HG03066 (cell line): Measurements from ENCODE around the gene KDM5B.
"Not testable (repeated sequence)": the region's sequence is repeated elsewhere in the genome, so short reads cannot be mapped to it uniquely, and the experiment has no call there.

Source experiments
- ATAC-seq: cut with Tn5 transposase; IDR thresholded peaks from one replicate; pipeline ENCODE4 v1.9.1; 2021; ENCODE audit warnings: low read depth; ENCODE audit not compliant: unreplicated experiment

The KDM5B gene

GRCh38 chr1:202807926-202808757, at the start of gene KDM5B:
Gene KDM5B, minus strand, starts transcription at chr1:202808421. Its CDS starts 116 bp downstream, at chr1:202808305.
- ATAC-seq, result no peak

- no peak for ATAC-seq
These were observed 49.0 kb upstream of the KDM5B start for GRCh38 chr1:202857136-202857610.

- ATAC-seq, result no peak
These were observed 47.8 kb upstream of the KDM5B start for GRCh38 chr1:202856014-202856413.

- ATAC-seq, result no peak
These were observed 46.6 kb upstream of the KDM5B start for GRCh38 chr1:202854787-202855186.

GRCh38 chr1:202852163-202852904, 44.1 kb upstream of the KDM5B start:
- no peak for ATAC-seq

- ATAC-seq, result no peak
These were observed 42.6 kb upstream of the KDM5B start for GRCh38 chr1:202850593-202851362.

GRCh38 chr1:202848191-202848542, 39.9 kb upstream of the KDM5B start:
- ATAC-seq, result no peak

GRCh38 chr1:202844935-202845334, 36.7 kb upstream of the KDM5B start:
- ATAC-seq, result no peak

- no peak for ATAC-seq
These were observed 36.0 kb upstream of the KDM5B start for GRCh38 chr1:202844259-202844658.

GRCh38 chr1:202843081-202843480, 34.9 kb upstream of the KDM5B start:
- ATAC-seq, result no peak

GRCh38 chr1:202837746-202838262, 29.6 kb upstream of the KDM5B start:
- no peak for ATAC-seq

GRCh38 chr1:202836623-202837403, 28.6 kb upstream of the KDM5B start:
- no peak for ATAC-seq

GRCh38 chr1:202835548-202836072, 27.4 kb upstream of the KDM5B start:
- ATAC-seq, result no peak

GRCh38 chr1:202834771-202835547, 26.7 kb upstream of the KDM5B start:
- ATAC-seq, result no peak

- no peak for ATAC-seq
These were observed 23.7 kb upstream of the KDM5B start for GRCh38 chr1:202831906-202832305.

- ATAC-seq, result not testable (repeated sequence)
These were observed 21.0 kb upstream of the KDM5B start for GRCh38 chr1:202829223-202829622.

- no peak for ATAC-seq
These were observed 17.5 kb upstream of the KDM5B start for GRCh38 chr1:202825748-202826147.

- ATAC-seq, result no peak
These were observed 13.2 kb upstream of the KDM5B start for GRCh38 chr1:202821467-202821866.

- ATAC-seq, result no peak
These were observed 10.6 kb upstream of the KDM5B start for GRCh38 chr1:202818819-202819218.
